ENCODE measurements around the gene TTLL13.
"Not testable (repeated sequence)": the region's sequence is repeated elsewhere in the genome, so short reads cannot be mapped to it uniquely, and the experiment has no call there.

The TTLL13 gene

DNA sequence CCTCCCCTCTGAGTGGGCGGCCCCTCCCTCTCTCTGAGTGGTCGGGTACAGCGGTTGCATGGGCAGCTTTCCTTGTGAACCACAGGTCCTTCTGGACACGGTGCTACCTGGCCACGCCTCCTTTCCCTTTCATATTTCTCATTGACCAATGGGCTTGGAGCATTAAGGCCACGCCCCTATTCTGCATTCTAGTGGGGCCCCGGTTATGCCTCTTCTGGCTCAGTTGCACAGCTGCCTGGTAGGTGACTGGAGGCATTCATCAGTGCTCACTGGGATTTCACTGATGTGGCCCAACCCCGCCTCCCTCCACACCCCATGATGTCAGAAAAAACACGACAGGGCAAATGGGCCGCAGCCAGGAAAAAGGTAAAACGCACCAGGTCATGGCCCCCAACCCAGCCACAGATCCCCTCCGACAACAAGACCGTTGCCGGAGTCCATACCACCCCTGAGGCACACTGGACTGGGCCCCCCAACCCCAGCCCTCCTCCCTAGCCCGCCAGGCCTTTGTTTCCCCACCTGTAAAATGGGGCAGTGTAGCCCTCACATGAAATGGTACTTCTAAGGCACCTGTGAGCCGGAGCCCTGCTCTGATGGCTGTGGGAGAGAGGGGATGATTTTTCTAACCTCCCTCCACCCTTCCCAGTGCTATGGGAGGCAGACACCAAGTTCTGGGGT lies 42.5 kb downstream of the TTLL13 start:
- DNase-seq = no peak

- DNase-seq = not testable (repeated sequence)
Measured at GRCh38 chr15:90293040-90293810, 43.9 kb downstream of the TTLL13 start.

GRCh38 chr15:90294159-90294558 lies 44.8 kb downstream of the TTLL13 start:
- no peak for DNase-seq

DNA sequence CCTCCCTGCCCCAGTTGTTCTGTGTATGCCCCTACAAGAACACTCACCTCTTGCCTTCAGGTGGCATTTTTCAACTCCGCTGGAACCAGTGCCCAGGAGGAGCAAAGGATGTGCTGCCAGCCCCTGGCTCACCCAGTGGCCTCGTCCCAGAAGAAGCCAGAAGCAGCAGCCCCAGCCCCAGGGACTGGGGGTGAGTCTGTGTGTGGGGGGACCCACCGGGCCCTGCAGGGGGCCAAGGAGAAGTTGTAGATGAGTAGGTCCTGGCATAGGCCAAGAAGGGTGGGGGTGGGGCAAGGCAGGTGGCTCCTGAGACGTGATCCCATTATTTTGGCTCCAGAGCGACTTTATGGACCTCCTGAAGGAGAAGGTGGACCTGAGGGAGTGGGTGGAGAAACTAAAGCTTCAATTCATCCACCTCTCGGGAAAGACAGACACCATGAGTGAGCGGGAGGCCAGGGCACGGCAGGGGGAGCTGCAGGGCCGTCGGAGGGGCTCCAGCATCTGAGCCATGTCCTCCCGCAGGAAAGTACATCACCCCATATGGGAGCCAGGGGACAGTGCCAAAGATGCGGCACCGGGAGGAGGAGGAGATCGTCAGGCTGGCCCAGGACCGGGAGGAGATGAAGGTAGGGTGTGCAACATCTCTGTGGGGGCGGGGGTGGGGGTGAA lies 45.4 kb downstream of the TTLL13 start:
- DNase-seq = no peak

DNA sequence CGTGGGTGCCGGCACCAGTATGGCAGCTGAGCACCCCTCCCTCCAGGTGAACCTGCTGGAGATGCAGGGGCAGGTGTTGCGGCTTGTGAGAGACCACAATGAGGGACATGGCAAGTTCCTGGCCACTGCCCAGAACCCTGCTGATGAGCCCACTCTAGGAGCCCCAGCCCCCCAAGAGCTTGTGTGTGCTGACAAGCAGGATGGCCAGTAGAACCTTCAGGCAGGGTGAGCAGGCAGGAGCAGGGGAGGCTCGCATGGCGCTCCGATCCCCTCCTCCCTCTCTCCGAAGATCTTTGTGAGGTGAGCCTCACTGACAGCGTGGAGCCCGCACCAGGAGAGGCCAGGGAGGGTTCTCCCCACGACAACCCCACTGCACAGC lies 45.9 kb downstream of the TTLL13 start:
- no peak for DNase-seq

GRCh38 chr15:90296316-90296884 lies 47.0 kb downstream of the TTLL13 start:
- not testable (repeated sequence) for DNase-seq

DNA sequence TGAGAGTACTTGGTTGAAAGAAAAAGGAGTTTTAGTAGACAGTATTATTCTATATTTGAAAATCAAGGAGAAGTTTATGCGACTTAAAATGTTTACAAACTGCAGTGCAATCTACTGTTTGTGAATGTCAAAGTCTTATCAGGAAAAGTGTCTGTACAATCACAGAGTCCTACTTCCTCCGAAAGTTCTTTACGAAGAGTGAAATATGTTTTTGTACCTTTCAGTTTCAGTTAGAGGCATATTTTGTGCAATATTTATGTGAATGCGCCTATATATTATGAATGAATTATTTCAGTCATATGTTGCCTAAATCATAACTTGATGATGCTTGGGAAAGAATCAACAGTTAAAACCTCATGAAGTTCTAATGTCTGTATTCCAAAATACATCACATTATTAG lies 47.7 kb downstream of the TTLL13 start:
- DNase-seq = no peak

DNA sequence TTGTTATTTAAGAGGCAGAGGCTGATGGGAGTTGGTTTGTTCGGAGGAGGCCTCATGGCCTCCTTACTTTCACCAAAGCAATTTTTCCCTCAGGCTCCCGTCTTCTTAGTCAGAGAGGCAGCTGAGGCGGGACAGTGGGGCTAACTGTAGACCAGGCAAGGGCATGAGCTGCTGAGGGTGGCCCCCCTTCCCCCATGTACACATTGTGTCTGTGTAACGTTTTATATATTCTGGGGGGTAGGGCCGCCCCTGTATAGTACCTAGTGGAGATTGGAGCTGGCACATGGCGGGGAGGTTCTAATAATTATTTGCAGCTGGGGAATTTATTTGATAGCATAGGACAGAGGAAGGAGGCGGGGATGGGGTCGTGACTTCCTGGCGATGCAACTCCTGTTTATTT lies 51.2 kb downstream of the TTLL13 start:
- no peak for DNase-seq

DNA sequence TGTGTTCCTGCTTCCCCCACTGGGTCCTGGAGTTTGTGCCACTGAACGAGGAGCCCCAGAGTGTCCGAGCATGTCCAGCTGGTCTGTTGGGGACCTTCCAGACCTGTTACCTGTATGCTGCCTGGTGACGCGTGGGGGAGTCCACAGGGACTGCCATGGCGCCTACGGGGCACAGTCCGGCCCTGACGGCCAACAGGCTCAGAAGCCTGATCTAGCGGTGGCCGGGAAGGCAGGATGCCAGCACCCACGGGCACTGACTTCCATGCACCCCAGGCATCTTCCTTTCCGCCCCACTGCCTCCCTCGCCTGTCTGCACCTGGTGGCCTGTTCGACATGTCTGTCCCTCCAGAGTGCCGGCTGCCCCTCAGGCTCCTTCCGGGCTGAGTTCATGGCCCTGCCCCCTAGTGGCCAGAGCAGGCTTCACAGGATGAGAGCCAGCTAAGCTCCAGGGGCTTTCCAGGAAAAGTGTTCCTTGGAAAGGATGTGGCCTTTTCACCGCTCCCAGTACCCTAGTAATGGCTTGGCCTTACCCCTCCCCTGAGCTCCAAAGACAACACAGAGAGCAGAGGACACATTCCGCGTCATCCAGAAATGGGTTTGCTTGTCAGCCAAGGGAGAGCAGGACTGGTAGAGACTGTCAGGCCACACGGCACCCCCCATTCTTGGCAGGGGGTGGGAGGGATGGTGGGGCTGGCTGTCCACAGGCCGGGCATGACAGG lies 51.8 kb downstream of the TTLL13 start:
- DNase-seq = no peak

DNA sequence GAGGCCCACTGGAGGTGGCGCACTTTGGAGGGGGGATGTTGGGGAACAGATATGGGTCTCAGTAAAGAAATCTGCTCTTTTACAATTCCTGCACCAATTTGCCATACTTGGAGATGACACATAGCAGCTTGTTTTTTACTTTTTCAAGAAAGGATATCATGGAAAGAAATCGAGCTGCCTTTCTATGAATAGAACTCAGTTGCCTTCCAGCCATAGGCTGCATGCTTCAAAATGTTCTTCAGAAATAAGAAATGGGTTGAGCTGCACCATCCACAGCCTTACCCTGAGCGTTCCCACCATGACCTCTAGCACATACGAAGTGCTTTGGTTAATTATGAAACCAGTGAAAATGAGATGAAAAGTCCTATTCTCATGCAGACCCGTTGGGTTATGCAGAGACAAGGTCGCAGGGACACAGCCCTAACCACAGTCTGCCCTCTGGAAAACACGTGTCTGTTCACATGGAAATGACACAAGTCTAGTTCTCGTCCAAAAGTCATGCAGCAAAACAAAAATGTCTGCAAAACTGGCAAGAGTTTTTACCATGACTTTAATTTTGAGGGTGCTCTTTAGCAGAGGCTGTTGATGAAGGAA lies 52.4 kb downstream of the TTLL13 start:
- no peak for DNase-seq

- DNase-seq = not testable (repeated sequence)
Measured at GRCh38 chr15:90305355-90305754, 56.0 kb downstream of the TTLL13 start.

DNA sequence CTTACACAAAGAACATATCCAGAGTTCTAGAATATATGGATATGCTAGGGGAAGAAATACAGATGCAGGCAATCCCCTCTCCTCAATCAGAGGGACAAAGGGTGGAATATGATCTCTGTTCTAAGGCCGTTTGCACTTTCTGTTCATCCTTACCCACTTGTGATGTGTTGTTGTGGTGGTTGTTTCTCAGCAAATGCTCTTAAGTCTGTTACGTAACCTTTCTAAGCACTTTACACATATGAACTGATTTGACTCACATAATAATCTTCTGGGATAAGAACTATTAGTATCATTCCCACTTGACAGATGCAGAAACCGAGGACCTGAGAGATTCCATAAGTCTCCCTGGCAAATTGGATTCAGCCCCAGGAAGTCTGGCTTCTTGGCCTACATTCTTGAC lies 56.6 kb downstream of the TTLL13 start:
- no peak for DNase-seq

- DNase-seq = no peak
Measured at GRCh38 chr15:90306560-90306959, 57.2 kb downstream of the TTLL13 start.

- DNase-seq = no peak
Measured at GRCh38 chr15:90307661-90308060, 58.3 kb downstream of the TTLL13 start.

GRCh38 chr15:90309020-90309419 lies 59.7 kb downstream of the TTLL13 start:
- DNase-seq = no peak
